GM19372 (cell line): ENCODE results near the gene AGA.

Experiments
- ATAC-seq: cut with Tn5 transposase; IDR thresholded peaks from one replicate; pipeline ENCODE4 v1.9.1; 2021; ENCODE audit warnings: mild to moderate bottlenecking, low read depth, moderate library complexity; ENCODE audit not compliant: unreplicated experiment

The AGA gene

DNA sequence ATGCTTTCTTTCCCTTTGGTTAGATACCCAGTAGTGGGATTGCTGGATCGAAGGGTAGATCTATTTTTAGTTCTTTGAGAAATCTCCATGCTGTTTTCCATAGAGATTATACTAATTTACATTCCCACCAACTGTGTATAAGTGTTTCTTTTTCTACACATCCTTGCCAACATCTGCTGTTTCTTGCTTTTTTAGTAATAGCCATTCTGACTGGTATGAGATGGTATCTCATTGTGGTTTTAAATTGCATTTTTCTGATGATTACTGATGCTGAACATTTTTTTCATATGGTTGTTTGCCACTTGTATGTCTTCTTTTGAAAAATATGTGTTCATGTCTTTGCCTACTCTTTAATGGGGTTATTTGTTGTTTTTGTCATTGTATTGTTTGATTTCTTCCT lies 6.6 kb upstream of the AGA start:
- ATAC-seq: no peak

DNA sequence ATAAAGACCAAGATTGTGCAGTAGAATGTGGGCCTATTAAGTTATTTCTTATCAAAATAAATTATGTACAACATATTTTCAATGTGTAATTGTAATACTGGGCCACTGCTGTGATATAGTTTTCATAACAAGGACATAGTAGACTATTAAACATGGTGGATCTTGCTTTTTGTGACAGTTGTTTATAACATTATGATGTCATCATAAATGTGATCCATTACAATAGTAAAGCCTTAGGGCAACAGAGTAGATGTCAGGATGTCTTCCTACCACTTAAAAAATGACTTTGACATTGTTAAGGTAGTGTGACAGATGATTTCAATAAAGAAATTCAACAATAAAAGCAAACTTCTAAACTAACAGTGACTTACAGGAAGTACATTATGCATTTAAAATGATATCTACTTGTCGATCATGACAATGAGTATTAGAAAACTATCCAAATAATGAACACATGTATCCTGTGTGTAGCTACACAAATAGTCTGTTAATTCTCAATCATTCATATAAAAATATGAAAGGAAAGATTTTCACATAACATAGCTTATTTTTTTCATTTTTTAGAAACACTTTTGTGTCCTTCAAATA lies 5.3 kb upstream of the AGA start:
- ATAC-seq: no peak

DNA sequence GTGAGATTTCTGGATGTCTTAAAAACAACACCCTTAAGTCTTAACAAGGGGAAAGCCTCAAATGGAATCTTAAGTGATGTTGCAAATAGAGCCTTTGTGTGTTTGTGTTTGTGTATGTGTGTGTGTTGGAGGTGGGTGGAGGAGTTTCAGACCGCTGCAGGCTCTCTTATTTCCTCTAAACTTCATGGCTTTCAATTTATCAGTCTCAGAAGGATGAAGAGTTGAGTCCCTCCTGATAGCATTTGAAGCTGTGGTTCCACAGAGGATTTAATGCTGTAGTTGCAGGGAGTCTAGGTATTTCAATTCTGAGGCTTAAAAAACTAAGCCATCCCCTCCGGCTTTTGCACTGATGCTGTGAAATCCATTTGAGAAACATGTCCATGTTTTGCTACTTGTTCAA lies 4.3 kb upstream of the AGA start:
- ATAC-seq: no peak

DNA sequence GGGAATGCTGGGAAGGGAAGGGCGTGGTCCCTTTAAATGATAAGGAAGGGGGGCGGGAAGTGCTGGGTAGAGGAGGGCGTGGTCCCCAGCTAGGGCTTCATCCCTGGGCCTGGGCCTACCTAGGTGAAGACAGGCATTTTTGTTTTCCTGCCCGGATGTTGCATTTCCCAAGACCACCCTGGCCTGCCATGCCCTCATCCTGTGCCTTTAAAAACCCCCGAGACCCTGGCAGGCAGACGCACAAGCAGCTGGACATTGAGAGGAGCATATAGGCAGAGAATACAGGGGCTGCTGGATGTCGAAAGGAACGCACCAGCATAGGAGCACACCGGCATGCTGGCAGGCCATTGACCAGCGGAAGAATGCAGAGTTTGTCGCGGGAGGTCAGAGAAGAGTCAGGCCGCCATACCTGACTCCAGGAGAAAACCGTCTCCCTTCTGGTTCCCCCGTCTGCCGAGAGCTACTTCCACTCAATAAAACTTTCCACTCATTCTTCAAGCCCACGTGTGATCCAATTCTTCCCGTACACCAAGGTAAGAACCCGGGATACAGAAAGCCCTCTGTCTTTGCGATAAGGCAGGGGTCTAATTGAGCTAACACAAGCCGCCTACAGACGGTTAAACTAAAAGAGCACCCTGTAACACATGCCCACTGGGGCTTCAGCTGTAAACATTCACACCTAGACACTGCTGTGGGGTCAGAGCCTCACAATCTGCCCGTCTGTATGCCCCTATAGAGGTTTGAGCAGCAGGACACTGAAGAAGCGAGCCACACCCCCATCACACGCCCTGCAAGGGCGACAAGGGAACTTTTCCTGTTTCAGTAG lies 2.9 kb upstream of the AGA start:
- no peak for ATAC-seq

DNA sequence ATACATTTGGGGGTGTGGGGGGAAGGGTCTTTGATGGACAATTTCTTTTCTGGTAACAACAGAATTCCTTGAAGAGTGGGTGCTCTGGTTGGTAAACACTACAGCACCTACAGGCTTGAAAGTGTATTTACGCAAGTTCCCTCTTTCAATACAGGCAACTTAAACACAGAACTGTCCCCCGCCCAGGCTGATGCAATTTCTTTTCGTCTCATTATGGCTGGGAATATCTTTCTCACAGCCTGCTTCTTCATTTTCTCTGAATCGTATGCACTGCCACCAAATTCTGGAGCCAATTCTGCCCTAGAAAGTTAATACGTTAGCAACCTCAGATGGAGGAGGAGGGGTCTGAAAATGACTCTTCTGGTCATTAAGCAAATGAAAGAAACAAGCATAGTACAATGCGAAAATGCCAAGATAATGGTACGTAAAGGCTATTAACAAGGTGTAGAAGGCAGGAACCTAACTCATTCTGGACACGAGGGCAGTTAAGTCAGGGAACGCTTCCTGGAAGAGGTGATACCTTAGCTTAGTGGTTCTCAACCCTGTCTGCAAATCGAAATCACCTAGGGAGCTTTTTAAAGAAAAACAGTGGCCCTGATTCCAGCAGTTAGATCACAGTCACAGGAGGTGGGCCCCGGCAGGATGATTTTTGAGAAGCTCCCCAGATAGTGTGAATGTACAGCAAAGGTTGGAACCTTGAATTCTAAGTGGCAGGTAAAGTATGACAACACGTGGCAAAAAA lies 1.0 kb downstream of the AGA start:
- ATAC-seq: peak; percentile 18

DNA sequence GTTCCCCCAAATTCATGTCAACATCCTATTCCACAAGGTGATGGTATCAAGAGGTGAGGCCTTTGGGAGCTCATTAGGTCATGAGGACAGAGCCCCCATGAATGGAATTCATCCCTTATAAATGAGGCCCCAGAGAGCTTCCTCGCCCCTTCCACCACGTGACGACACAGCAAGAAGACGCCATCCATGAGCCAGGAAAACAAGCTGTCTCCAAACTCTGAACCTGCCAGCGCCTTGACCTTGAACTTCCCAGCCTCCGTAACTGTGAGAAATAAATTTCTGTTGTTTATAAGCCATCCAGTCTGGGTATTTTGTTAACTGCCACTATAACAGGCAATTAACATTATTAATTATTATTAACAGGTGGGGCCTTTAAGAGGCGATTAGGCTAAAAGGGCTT lies 5.8 kb downstream of the AGA start:
- ATAC-seq: no peak

DNA sequence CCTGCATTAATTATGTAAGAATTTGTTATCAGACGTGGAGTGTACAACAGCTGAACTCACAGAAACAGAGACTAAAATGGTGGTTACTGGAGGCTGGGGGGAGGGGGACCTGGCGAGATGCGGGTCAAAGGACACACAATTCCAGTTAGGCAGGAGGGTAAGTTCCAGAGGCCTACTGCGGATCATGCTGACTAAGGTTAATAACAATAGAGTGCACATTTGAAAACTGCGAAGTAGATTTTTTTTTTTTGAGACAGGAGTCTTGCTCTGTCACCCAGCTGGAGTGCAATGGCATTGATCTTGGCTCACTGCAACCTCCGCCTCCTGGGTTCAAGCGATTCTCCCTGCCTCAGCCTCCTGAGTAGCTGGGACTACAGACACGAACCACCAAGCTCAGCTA lies 7.6 kb downstream of the AGA start:
- ATAC-seq: no peak

DNA sequence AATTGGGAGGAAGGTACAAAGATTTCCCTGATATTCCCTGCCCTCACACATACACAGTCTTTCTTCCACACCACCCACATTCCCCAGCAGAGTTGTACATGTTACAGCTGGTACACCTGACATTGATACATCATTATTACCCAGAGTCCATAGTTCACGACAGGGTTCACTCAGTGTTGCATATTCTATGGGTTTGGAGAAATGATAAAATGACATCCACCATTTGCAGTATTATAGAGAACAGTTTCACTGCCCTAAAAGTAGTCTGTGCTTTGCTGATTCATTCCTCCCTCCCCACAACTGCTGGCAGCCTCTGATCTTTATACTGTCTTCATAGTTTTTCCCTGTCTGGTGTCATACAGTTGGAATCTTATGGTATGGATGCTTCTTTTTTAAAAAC lies 15.0 kb downstream of the AGA start:
- no peak for ATAC-seq

DNA sequence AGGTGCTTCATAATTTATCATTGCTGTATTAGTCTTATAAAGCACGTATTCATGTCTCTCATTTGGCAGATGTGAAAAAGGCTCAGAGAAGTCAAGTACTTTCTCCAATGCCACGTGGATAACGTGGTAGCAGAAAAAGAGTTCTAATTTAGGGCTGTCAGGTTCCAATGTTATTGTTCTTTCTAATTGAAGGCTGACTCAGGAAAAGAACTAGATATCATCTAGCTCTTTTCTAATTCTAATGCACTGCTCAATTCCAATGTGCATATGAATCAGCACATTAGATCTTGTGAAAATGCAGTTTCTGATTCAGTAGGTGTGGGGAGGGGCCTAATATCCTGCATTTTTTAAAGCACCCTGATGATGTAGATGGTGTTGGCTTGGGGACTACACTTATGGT lies 22.8 kb downstream of the AGA start:
- ATAC-seq: no peak

DNA sequence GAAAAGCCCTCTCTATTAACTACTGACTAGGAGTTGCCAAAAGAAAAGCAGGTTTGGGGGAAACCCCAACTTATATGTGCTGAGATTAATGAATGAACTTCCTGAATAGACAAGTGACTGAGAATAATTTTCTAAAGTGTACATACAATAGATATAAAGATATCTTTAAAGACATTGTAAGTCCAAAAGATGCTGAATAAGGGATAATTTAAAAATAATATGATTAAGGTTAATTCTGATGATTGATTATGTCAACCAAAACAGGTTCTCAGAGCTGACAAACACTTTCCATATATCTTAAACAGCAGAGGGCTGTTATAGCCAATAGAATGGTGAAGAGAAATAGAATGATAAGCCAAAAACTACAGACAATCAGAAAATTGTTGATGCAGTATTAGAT lies 28.6 kb downstream of the AGA start:
- ATAC-seq: no peak

DNA sequence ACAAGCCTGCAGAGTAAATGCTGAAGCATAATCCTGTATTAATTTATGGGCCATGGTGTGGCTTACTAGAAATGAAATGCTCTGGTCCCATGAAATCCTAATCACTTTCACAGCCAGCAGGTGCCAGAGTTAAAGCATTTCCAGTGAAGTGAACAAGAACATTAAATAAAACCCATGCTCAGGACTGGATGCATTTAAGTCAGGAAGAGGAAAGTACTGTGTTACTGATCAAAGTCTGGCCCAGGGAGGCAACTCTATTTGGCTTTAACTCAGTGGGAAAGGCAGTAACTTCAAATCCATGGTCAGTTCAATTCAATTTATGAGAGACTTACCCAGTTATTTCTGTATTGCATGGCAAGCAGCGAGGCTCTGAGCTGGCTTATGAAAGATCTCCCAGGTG lies 29.2 kb downstream of the AGA start:
- no peak for ATAC-seq

DNA sequence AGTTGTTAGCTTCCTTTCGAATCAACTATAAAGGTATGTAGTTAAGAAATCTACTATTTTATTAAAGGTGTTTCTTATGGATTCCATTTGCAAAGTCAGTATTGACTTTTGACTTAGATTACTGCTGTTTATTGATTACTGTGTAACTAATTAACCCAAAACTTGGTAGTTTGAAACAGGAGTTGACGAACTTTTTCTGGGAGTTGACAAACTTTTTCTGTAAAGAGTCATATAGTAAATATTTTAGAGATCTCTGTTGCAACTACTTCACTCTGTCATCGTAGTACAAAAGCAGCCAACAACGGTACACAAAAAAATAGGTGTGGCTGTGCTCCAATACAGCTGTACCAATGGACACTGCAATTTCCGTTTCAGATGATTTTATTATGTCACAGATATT lies 30.2 kb downstream of the AGA start:
- no peak for ATAC-seq

DNA sequence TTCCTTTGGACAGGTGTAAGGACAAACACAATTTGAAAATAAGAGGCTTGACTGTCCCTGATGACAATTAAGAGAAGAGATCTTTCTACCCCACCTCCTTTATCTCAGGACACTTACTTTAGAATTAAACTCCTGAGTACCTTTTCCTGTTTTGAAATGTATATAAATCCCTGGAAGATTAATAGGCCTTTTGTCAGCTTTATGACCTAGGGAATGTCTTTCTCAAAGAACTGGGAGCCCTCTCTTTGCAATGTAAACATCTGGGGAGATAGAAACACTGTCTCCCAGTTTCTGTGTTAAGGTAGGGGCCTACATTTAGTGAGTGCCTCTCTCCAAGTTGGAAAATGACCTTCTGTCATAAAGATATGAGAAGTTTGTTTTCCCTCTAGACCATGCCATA lies 31.7 kb downstream of the AGA start:
- no peak for ATAC-seq

DNA sequence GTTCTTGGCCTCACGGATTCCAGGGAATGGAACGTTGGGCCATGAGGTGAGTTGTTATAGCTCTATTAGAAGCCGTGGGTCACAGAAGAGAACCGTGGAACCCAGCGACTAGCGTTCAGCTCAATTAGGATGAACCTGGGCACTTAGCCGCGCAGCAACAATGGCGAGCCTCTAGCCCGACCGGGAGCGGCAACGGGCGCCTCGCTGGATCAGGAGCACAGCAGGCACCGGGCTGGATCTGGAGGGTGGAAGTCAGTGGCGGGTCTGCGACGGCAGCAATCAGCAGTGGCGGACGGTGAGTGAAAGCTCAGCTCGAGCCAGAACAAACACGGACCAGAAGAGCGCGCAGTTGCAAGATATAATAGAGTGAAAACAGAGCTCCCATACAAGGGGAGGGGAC lies 34.2 kb downstream of the AGA start:
- no peak for ATAC-seq

DNA sequence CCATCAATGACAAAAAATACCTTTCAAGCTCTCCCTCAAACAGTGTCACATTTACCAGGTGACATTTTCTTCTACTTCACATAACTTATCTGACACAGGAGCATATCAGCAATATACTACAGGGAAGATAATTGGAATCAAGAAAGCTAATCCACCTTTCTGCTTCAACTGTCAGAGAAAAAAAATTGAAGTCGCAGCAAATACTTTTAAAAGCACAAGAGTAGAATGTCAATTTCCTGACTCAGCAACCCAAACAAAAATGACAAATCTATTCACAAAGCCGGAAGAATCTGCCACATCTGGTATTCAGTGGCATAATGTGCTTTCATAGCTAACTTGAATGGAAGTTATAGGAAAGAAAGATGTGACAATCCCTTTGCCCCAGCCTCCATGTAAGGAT lies 36.7 kb downstream of the AGA start:
- no peak for ATAC-seq

DNA sequence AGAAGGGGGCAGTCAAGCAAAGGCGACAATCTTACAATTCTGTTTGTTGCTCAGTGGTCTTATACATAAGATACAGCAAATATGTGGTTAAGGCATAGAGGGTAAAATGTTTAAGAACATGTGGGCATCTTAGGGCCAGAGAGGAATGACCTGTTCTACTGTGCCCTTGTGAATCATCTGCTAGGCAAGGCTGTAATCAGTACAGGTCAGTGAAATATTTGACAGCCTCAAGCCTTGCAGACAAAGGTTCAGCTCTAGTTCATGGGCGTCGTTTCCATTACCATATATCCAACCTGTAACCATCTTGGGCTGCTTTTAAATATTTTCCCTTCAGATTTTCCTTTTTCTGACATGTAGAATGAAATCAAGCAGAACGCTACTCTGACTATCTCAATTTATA lies 37.3 kb downstream of the AGA start:
- no peak for ATAC-seq

DNA sequence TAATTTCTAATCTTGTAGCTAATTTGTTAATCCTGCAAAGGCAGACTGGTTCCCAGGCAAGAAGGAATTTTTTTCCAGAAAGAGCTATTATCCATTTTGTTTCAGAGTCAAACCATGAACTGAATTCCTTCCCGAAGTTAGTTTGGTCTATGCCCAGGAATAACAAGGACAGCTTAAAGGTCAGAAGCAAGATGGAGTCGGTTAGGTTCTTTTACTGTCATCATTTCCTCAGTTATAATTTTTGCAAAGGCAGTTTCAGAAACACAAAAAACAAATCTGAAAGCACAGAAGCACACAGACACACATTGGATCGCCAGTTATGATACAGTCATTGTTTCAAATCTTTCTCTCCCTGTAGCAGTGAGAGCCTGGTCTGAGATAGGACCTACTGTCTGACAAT lies 37.9 kb downstream of the AGA start:
- ATAC-seq: no peak

DNA sequence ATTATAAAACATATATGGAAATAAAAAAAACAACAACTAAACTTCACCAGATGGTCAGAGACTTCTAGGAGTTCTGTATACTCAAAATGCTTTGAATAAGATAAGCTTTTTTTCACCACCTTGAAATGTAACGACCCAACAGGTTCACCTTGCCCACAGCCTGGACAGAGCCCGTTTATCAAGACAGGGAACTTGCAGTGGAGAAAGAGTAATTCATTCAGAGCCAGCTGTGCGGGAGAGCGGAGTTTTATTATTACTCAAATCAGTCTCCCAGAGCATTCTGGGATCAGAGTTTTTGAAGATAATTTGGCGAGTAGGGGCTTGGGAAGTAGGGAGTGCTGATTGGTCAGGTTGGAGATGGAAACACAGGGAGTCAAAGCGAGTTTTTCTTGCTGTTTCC lies 38.5 kb downstream of the AGA start:
- ATAC-seq: no peak

DNA sequence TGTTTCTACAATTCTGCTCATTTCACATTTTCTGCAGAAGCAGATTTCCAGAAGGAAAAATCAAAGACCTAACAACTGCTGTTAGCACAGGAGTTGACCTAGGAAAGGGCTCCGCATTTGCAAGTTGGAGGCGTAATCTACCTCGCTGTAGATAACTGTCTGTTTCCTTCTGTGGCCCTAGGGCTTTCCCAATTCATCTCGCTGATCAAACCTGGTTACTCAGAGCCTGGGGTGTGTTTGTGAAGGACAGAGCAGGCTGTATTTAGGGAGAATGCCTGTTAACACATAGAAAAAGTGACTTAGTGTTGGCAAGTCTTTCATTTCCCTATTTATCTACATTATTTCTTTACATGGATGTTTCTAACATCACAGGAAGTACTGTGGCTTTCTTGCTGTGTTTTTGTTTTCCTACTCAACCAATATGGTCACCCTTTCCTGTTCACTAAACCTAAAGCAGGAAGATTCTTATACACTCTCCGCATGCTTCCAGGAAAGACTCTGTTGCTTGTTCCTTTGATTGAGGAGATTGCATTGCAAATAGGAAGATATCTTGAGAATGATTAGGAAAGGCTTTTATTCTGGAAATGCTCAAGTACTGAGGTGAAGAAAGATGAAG lies 40.5 kb downstream of the AGA start:
- ATAC-seq: no peak

DNA sequence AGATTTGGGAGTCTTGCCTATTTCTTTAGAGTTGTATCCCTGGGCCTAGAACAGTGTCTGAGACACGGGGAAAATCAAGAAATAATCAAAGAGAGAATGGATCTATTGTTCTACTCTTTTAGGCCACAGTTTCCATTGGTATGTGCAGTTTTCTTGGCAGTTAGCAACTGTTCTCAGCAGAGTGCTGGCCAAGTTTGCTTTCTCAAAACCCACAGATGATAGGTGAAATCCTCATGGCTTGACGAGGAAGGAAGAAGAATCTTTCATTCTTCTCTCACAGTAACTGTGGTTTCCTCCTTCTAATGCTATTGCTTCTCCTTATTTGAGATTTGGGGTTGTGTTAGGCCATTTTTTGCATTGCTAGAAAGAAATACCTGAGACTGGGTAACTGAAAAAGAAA lies 42.2 kb downstream of the AGA start:
- ATAC-seq: no peak

DNA sequence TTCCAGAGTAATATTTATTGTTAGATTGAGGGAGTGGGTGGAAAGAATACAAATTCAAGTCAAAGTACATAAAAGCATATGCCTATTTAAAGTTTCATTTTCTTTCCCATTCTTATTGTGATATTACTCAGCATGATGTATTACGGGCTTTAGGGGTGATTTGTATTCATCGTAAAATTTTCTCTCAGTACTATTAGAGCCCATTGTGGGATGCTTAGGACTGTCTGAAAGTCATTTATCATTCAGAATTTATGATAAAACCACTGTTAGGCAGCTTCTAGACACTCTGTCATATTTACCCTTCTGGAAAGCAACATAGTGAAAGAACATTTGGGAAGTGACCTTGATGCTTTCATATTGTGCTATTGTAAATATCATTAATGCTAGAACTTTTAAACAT lies 45.9 kb downstream of the AGA start:
- no peak for ATAC-seq
